ENCODE data around the gene EYS. TPM values are rescaled to one million over a fixed set of nuclear protein-coding genes. Genes with fewer than 3 reads are reported as not detected.

EYS gene
- total and polyA plus RNA-seq, 8 donors, result 0.55 to 0.58 TPM; not detected in 6

DNA sequence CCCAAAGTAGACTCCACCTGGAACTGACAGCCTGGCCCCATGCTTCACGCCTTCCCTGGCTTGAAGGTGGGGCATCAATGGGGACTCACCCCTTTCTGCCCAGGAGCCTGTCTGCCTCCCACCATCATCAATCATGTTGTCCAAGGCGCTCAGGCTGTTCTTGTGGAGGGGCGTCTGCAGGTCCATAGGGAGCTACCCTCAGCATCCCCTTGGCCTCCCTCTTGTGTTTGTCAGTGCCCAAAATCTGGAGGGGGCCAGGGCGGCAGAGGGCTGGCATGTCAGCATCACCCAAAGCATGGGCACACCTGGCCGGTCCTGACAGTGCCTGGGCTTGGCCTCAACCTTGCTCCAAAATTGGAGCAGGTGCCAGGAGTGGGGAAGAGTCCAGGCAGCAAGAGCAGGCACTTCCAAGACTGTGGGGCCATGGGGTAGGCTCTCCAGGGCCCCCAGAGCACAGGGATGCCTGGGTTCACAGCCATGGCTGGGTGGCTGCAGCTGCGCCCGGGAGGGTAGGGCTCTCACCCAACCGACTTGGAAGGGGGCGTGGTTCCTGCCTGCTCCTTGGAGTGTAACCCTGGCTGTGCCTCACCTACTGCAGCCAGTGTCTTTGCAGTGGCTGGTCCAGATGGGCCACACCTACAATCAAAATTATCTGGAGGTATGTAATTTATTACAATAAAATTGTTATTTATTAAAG lies 903.4 kb downstream of the EYS start:
- no peaks in the 10 kb centered on the region for H3K4me1 ChIP-seq
- no peaks in the 10 kb centered on the region for H3K36me3 ChIP-seq
- peaks cover 0 to 4% (median 0%) of the 10 kb centered on the region in 4 donors for H3K9me3 ChIP-seq
- no peak for TF ChIP-seq POLR2AphosphoS5 (IDR thresholded peaks at IDR 0.05)
- no peak for TF ChIP-seq EP300 (IDR thresholded peaks at IDR 0.05)
- TF ChIP-seq CTCF (IDR thresholded peaks at IDR 0.05), result no peak
- no peak for TF ChIP-seq POLR2A (IDR thresholded peaks at IDR 0.05)
- no peak overlapping the region for H3K27ac ChIP-seq
- no peak for DNase-seq
- H3K27me3 ChIP-seq, result no peaks in the 10 kb centered on the region
- no peak overlapping the region for H3K4me3 ChIP-seq
- WGBS, 5 donors, result 81 to 94% (median 83%) methylated on average over 5 to 9 of the region's 9 CpGs
- intact Hi-C loops (cut with DNase I; ENCODE audit: low total_unique reads), result no loop called here

GRCh38 chr6:64792534-64792933 lies 914.5 kb downstream of the EYS start:
- intact Hi-C loops (cut with DNase I; ENCODE audit: low total_unique reads), result no loop called here
- H3K4me1 ChIP-seq, result no peaks in the 10 kb centered on the region
- H3K4me3 ChIP-seq, result no peak overlapping the region
- no peaks in the 10 kb centered on the region for H3K9me3 ChIP-seq
- no peaks in the 10 kb centered on the region for H3K36me3 ChIP-seq
- no peaks in the 10 kb centered on the region for H3K27me3 ChIP-seq
- TF ChIP-seq POLR2A (IDR thresholded peaks at IDR 0.05) (no peak), CTCF (IDR thresholded peaks at IDR 0.05) (no peak), POLR2AphosphoS5 (IDR thresholded peaks at IDR 0.05) (no peak), EP300 (IDR thresholded peaks at IDR 0.05) (no peak)
- no peak overlapping the region for H3K27ac ChIP-seq
- 50 to 70% (median 63%) methylated on average over 4 of the region's 4 CpGs for WGBS, 5 donors
- no peak for DNase-seq

DNA sequence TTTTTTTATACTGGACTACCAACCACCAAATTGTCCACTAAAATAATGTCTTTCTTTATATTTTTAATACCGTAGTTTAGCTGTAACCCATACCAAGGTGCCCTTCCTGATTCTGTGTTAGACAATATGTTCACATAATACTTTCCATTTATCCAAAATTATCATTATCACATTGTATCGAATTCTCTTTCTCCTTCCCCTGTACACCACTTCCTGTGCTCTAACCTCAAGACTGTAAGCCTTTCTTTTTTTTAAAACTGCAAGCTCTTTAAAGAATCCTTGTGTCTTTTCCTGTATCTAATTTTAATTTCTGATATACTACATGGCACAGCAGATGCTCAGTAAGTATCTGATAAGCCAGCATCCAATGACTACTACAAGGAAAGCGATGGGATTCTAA lies 917.5 kb downstream of the EYS start:
- 62 to 84% (median 75%) methylated on average over 3 of the region's 3 CpGs for WGBS, 5 donors
- no peaks in the 10 kb centered on the region for H3K9me3 ChIP-seq
- H3K4me1 ChIP-seq, result no peaks in the 10 kb centered on the region
- H3K4me3 ChIP-seq, result no peak overlapping the region
- H3K27me3 ChIP-seq, result no peaks in the 10 kb centered on the region
- intact Hi-C loops (cut with DNase I; ENCODE audit: low total_unique reads), result no loop called here
- H3K36me3 ChIP-seq, result no peaks in the 10 kb centered on the region
- no peak overlapping the region for H3K27ac ChIP-seq
- TF ChIP-seq EP300 (IDR thresholded peaks at IDR 0.05) (no peak), POLR2A (IDR thresholded peaks at IDR 0.05) (no peak), POLR2AphosphoS5 (IDR thresholded peaks at IDR 0.05) (no peak), CTCF (IDR thresholded peaks at IDR 0.05) (no peak)
- DNase-seq, result no peak

DNA sequence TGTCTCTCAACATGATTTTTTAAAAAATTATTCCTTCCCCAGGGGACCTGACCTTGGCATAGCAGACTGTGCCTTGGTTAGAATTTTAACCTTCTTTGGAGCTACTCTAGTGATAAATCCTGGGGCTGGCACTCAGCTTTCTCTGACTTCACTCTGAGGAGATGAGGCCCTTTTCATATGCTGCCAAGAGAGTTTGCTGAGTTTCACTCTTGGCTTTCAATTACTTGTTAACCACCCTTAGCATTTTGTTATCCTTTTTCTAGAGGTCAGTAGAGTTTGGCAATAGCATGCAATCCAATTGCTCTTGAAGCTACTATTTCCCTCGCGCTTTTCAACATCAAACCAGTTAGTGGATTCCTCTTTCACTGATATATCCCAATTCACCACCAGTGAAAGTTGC lies 920.3 kb downstream of the EYS start:
- intact Hi-C loops (cut with DNase I; ENCODE audit: low total_unique reads), result no loop called here
- no peaks in the 10 kb centered on the region for H3K27me3 ChIP-seq
- H3K4me3 ChIP-seq, result no peak overlapping the region
- TF ChIP-seq POLR2A (IDR thresholded peaks at IDR 0.05), result no peak
- TF ChIP-seq EP300 (IDR thresholded peaks at IDR 0.05), result no peak
- TF ChIP-seq CTCF (IDR thresholded peaks at IDR 0.05), result no peak
- no peak for TF ChIP-seq POLR2AphosphoS5 (IDR thresholded peaks at IDR 0.05)
- 43 to 88% (median 60%) methylated on average over 2 of the region's 2 CpGs for WGBS, 5 donors
- no peaks in the 10 kb centered on the region for H3K4me1 ChIP-seq
- H3K27ac ChIP-seq, result no peak overlapping the region
- no peak for DNase-seq
- H3K36me3 ChIP-seq, result no peaks in the 10 kb centered on the region
- no peaks in the 10 kb centered on the region for H3K9me3 ChIP-seq

Data from stomach (tissue), 9 donors.